ENCODE data around the gene RUNX1.
A peak's percentile ranks its signal among the peaks of the same experiment; 100 is the strongest.

RUNX1 gene

DNA sequence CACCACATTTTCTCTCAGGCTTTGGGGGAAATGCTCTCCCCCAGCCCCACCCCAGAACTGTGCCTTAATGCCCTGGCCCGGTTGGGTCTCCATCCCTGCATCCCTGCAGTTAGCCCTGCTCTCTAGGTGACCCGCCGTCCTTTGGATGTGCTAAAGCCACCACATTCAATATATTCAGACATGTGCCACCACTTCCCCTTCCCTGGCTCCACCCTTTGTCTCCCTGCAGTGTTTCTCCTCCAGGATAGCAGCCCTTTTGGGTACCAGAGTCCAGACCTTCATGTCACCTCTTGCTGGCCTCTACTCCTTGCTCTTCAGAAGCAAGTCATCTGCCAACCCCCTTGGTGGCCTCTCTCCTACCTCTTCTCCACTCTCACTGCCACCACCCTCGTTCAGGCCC lies 41.8 kb downstream of the RUNX1 start:
- TF ChIP-seq GATA1 (IDR thresholded peaks at IDR 0.05; ENCODE audit: low read depth, low read length): no peak
- TF ChIP-seq POLR2A (IDR thresholded peaks at IDR 0.05; ENCODE audit: low read length): no peak
- DNase-seq: no peak

DNA sequence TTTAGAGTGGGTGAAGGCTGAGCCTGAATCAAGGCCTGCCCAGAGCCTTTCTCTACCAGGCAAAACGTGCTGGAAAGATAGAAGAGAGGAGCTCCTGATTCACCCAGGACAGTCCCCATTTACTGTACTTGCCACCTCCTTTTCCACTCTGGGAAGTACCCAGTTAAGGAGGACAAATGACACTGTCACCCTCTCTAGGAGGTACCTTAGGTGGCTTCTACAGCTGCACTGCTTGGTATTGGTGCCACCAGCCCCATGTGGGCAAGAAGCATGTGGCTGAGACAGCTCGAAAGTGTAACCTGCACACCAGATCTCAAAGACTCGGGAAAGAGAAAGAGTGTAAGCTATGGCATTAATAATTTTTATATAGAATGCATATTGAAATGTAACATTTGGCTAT lies 42.3 kb downstream of the RUNX1 start:
- TF ChIP-seq GATA1 (IDR thresholded peaks at IDR 0.05; ENCODE audit: low read depth, low read length): no peak
- TF ChIP-seq POLR2A (IDR thresholded peaks at IDR 0.05; ENCODE audit: low read length): no peak
- no peak for DNase-seq

DNA sequence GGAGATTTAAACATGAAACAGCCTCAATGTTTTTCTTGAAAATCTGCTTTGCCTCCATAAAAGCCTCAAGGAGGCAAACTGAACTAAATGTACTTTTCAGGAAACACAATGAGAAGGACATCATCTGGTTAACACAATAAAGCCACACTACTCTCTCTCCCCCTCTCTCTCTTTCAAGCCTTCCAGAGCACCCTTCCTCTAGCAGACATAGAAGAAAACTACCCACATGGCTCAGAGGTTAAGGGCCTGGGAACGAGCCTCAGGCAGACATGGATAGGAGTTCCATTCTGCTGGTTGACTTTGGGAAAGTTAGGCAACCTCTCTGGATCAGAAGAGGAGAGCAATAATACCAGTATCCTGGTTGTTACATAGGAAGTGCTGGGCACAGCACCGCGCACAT lies 42.9 kb downstream of the RUNX1 start:
- no peak for TF ChIP-seq POLR2A (IDR thresholded peaks at IDR 0.05; ENCODE audit: low read length)
- no peak for TF ChIP-seq GATA1 (IDR thresholded peaks at IDR 0.05; ENCODE audit: low read depth, low read length)
- DNase-seq: no peak

DNA sequence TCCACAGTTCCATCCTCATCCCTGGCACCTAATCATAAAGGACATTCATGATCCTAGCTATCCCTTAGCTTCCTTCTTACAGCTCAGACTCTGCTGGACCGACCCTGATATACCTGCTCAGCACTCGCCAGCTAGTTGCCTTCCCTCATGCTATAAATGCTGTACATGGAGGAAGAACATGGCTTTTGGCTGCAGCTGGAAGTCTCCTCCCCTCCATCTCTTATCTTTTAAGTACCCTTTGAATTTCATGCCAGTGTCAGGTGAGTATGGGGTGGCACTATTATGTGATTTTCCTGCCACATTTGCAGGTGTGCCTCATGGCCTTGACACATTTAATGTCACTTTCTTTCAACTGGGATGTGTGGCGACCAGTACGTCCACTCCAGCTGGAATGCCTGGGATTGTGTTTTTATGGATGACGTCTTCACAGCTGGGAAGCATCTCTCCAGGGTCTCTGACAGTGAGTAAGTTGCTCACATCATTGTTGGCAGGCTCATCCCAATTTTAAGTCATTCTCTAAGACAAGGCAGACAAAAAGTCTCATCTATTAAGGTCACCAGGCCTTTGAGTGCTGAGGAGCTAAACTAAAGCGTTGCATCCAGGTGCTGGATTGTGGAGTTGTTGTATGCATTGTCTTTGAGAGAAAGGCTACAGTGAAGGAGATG lies 43.4 kb downstream of the RUNX1 start:
- DNase-seq: no peak
- TF ChIP-seq POLR2A (IDR thresholded peaks at IDR 0.05; ENCODE audit: low read length) (no peak), GATA1 (IDR thresholded peaks at IDR 0.05; ENCODE audit: low read depth, low read length) (no peak)

DNA sequence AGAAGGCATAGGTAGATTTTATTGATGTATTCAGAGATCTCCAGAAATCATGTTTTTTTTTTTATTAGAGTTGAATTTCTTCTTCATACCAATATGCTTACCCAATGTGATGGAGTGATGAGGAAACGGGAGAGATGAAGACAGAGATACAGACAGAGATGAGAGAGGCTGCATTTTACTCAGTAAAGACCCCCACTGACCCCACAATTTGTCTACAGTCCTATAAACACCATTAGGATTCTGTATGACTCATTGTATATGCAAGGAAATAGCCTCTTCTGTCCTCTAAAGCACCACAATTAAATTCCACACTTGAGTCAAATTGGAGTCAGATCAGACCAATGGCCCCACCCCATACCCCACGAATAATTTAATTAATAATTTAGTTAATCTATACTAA lies 44.0 kb downstream of the RUNX1 start:
- no peak for DNase-seq
- TF ChIP-seq GATA1 (IDR thresholded peaks at IDR 0.05; ENCODE audit: low read depth, low read length) (no peak), POLR2A (IDR thresholded peaks at IDR 0.05; ENCODE audit: low read length) (no peak)

DNA sequence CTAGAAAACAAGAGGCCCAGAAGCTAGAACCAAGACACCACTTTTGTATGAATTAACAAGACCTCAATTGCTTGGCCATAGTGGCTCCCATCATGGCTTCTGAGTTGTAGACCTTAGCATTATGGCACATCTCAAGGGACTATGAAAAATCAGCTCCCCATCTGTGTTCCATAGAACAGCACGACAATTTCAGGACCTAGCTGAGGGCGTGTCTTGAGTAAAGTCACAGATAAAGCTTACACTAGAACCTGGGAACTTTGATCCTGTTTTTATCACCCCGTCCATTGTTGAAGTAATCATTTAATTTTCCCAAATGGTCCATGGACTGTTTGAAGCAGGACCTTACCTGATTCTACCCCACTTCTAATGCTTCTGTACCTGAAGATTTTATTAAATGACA lies 44.8 kb downstream of the RUNX1 start:
- no peak for DNase-seq
- no peak for TF ChIP-seq POLR2A (IDR thresholded peaks at IDR 0.05; ENCODE audit: low read length)
- no peak for TF ChIP-seq GATA1 (IDR thresholded peaks at IDR 0.05; ENCODE audit: low read depth, low read length)

DNA sequence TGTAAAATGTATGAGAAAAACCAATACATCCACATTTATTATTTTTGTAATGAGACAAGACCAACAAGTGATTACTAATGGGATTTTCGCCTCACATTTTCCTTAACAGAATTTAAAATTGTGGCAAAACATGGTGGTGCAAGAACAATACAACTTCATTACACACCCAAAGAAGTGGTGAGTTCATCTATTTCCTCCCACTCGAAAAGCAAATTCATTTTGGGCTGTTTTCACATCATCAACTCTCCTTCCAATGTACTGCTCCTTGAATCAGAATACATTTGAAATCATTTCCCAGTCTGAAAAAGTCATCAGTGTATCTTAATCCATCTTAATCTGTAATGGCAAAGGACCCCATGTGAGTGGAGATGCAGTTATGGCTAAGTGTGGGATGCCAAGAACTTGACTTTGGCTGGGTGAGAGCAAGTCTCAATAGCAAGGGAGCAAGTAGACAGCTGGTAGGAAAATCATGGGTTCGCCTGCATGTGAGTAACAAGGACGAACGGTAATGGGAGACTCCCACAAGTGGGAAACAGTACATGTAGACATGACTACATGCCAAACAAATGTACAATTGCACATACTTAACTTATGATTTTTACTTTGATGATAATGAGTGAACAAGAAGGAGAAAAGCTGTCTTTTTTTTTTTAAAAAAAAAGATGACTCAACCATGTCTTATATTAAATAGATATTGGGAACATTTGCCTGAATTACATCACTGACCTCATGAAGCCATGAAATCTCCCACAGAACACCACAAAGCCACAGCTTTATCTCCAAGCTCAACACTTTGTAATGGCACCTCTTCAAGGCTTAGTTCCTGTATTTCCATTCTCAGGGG lies 46.0 kb downstream of the RUNX1 start:
- DNase-seq: no peak
- TF ChIP-seq POLR2A (IDR thresholded peaks at IDR 0.05; ENCODE audit: low read length) (no peak), GATA1 (IDR thresholded peaks at IDR 0.05; ENCODE audit: low read depth, low read length) (no peak)

DNA sequence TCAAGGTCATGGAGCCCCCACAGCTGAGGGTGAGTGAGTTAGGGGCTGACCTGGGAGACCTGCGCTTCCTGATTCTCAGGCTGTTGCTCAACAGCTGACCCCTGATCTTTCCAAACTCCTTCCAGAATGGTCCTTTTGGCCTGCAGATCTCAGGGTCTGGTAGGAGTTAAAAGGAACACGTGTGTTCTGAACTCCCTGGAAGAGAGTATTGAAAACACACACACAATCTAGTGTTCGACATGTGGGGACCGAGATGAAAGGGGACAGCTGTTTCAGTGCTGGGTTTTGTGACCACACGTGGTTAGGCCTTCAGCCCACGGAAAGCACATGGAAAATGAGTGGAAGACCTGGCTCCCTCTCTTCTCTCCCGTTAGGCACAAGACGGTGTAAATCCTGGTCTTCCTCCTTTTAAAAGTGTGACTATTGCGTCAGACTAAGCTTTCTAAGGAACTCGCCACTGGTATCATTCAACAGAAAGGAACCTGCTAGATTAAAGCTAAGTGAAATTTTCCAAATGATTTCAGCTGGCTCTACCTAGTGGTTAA lies 49.6 kb downstream of the RUNX1 start:
- DNase-seq: no peak
- TF ChIP-seq POLR2A (IDR thresholded peaks at IDR 0.05; ENCODE audit: low read length) (no peak), GATA1 (IDR thresholded peaks at IDR 0.05; ENCODE audit: low read depth, low read length) (no peak)

DNA sequence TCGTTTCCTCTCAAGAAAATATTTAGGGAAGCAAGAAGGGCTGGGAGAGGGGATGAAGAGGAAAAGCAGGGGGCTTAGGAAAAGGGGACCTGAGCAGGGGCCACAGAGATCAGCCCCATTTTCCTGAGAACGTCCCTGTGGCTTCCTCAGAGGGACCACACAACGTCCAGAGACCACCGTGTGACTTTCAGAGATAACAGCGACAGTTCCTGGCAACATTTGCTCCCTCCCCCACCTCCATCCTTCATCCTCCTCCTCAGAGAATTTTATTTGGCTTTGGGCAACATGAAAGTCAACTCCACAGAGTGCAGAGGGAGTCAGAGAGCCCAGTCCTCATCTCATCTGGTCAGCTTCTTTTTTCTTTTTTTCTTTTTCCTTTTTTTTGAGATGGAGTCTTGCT lies 50.9 kb downstream of the RUNX1 start:
- TF ChIP-seq POLR2A (IDR thresholded peaks at IDR 0.05; ENCODE audit: low read length) (no peak), GATA1 (IDR thresholded peaks at IDR 0.05; ENCODE audit: low read depth, low read length) (no peak)
- no peak for DNase-seq

DNA sequence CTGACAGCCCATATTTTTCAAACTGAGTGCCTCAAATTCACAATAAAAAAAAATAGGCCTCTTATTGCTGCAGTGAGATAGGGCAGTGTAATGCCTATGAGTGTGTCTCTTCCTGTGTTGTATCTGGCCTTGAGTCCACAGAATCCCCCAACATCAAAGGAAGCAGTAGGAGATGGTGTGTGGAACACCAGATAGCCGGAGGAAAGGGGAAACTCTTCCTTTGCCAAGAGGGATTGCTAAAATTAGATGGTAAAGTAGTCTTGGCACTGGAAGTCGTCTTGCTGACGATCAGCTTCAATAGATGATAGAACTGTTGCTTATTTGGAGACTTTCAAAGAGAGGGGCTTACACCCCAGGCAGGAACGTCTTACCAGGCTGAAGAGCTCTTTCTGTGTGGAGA lies 51.8 kb downstream of the RUNX1 start:
- TF ChIP-seq POLR2A (IDR thresholded peaks at IDR 0.05; ENCODE audit: low read length): no peak
- no peak for DNase-seq

DNA sequence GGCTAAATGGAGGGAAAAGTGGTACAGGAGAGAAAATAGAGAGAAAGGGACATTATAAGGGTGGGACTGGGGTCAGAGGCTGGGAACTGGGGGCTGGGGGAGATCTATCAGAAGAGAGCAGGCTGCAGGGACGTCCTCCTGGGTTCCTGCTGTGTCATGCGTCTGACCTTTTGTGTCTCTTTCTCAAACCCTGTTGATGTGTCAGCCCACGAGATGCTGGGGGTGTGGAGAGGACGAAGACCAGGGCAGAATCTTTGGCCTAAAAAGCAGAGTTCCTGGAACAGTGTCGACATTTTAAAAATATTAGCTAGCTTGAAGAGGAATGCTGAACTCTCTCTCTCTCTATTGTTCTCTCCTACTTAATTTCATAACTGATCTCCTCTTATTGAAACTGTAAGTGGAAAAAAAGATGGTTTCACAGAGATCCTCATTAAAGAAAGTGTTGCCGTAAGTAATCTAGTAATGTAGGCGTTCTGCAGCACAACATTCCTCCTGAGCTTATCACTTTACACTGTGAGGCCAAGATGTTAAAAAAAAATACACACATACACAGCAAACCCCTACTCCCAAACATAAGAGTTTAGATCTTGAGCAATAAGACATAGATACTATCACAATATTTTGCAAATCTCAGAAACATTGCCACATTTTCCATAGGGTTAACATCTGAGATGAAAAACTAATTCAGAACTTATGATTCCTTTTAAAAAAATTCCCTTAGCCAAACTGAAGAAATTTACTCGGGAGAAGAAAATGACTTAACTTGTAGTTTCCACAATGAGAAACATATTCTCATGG lies 52.6 kb downstream of the RUNX1 start:
- TF ChIP-seq GATA1 (IDR thresholded peaks at IDR 0.05; ENCODE audit: low read depth, low read length) (no peak), POLR2A (IDR thresholded peaks at IDR 0.05; ENCODE audit: low read length) (no peak)
- peak; percentile 54 to 55 for DNase-seq

DNA sequence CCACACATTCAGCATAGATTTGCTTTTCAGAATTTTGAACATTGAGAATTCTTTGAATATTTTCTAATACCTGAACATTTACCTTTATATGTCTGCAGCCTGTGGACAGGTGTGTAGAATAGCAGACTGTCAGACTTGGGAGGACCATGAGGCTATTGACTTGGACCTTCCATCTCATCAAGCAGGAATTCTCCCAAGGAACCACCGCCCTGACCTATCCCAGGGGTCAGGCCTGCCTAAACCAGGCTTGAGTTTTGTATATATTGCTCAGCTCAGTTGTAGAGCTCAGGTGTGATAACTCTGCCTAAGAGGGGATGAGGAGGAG lies 53.2 kb downstream of the RUNX1 start:
- DNase-seq: no peak
- no peak for TF ChIP-seq GATA1 (IDR thresholded peaks at IDR 0.05; ENCODE audit: low read depth, low read length)
- TF ChIP-seq POLR2A (IDR thresholded peaks at IDR 0.05; ENCODE audit: low read length): no peak

DNA sequence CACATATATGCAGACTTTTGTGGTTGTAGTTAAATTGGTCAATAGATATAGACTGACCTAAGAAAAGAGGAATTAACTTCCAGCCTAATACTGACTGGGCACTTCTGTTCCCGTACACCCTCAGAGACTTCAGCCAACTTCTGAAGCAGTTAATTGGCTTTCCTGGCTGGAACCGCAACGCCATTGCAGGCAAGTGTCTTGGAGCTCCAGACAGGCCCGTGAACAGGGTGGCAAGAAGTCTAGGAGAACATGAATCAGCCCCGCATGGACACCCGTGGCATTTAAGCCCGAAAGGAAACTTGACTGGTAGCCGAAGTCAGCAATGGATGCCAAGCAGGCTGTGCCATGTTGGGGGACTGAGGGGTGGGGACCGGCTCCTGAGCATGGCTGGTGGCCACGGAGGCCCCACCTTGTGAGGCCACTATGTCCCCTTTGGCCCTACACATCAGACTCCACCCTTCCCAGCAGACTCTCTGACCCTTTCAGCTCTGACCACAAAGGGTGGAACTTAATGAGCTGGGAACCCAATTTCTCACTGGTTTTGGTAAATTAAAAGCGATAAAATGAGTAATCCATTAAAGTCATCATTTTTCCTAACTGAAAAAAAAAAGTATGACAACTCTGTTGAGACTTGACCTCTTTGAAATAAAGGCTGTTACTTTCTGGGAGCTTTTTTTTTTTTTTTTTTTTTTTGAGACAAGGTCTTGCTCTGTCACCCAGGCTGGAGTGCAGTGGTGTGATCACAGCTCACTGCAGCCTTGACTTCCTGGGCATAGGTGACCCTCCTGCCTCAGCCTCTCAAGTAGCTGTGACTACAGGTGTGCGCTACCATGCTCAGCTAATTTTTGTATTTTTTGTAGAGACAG lies 54.1 kb downstream of the RUNX1 start:
- peak; percentile 21 to 42 for DNase-seq
- TF ChIP-seq GATA1 (IDR thresholded peaks at IDR 0.05; ENCODE audit: low read depth, low read length) (no peak), POLR2A (IDR thresholded peaks at IDR 0.05; ENCODE audit: low read length) (no peak)

DNA sequence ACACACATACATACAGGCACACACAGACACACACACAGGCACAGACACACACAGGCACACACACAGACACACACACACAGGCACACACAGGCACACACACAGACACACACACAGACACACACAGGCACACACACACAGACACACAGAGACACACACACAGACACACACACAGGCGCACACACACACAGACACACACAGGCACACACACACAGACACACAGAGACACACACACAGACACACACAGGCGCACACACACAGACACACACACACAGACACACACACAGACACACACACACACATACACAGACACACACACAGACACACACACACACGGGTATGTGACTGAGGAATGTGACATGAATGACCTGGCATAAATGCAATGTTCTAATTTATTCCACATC lies 55.6 kb downstream of the RUNX1 start:
- peak in 1 of 2 experiments; percentile 34 for DNase-seq

Data from erythroblast (primary cell).